HAP-1 (cell line): Measurements from ENCODE around the gene LENG1.
"Not testable (repeated sequence)": the region's sequence is repeated elsewhere in the genome, so short reads cannot be mapped to it uniquely, and the experiment has no call there.

Source experiments
- DNase-seq, 2 experiments: peaks; one replicate each; pipeline ENCODE4 v3.0.0-alpha.2; 2016 to 2020; ENCODE audit warnings: low spot score in 2 of 2
- H3K27me3 ChIP-seq: fragments of 250-450 bp; sonication (Bioruptor Pico); 2 replicates; pipeline ENCODE4 v1.5.1; 2020; ENCODE audit warnings: low read depth, mild to moderate bottlenecking, moderate library complexity
- H3K36me3 ChIP-seq: fragments of 250-450 bp; sonication (Bioruptor Pico); replicated peaks from 2 replicates; pipeline ENCODE4 v1.5.1; 2020; ENCODE audit warnings: mild to moderate bottlenecking
- H3K4me1 ChIP-seq: fragments of 250-450 bp; sonication (Bioruptor Pico); 2 replicates; pipeline ENCODE4 v1.5.1; 2020; ENCODE audit warnings: mild to moderate bottlenecking
- H3K4me3 ChIP-seq: fragments of 250-450 bp; sonication (Bioruptor Pico); 2 replicates; pipeline ENCODE4 v1.5.1; 2020; ENCODE audit warnings: mild to moderate bottlenecking, moderate library complexity
- H3K9me3 ChIP-seq: fragments of 250-450 bp; sonication (Bioruptor Pico); 2 replicates; pipeline ENCODE4 v1.5.1; 2020; ENCODE audit warnings: mild to moderate bottlenecking, moderate library complexity
- in situ Hi-C: fragments of 300-500 bp; cut with MboI; formaldehyde crosslinking; loops from 3 replicates; pipeline ENCODE4 v1.14.3; 2020; ENCODE audit warnings: low sequenced_read_pairs, inconsistent platforms, mixed read lengths

The LENG1 gene

GRCh38 chr19:54196536-54196935, 37.0 kb upstream of the LENG1 start:
- H3K4me1 ChIP-seq, result peaks cover 8% of the 10 kb centered on the region
- H3K4me3 ChIP-seq, result no peak overlapping the region
- in situ Hi-C loops, result loop anchor here (25.0 kb wide), 1 partner anchor 1466 kb away; the partner anchor contains the start of gene U2AF2
- peaks cover 26% of the 10 kb centered on the region for H3K36me3 ChIP-seq
- H3K9me3 ChIP-seq, result no peaks in the 10 kb centered on the region
- DNase-seq, result no peak
- H3K27me3 ChIP-seq, result no peaks in the 10 kb centered on the region

GRCh38 chr19:54194463-54194862, 34.9 kb upstream of the LENG1 start:
- peaks cover 18% of the 10 kb centered on the region for H3K36me3 ChIP-seq
- H3K4me3 ChIP-seq, H3K27me3 ChIP-seq, H3K9me3 ChIP-seq, H3K4me1 ChIP-seq, DNase-seq: not testable (repeated sequence)
- in situ Hi-C loops, result loop anchor here (25.0 kb wide), 1 partner anchor 1468 kb away; the partner anchor contains the start of gene U2AF2

GRCh38 chr19:54193011-54193410, 33.5 kb upstream of the LENG1 start:
- Histone ChIP-seq H3K36me3 (peaks cover 18% of the 10 kb centered on the region), H3K27me3 (no peaks in the 10 kb centered on the region), H3K4me1 (peaks cover 6% of the 10 kb centered on the region; the same call in 1 of the 2 replicates), H3K4me3 (no peak overlapping the region), H3K9me3 (no peaks in the 10 kb centered on the region)
- DNase-seq, result no peak
- in situ Hi-C loops, result loop anchor here (25.0 kb wide), 1 partner anchor 1469 kb away; the partner anchor contains the start of gene U2AF2

GRCh38 chr19:54191811-54192453, 32.4 kb upstream of the LENG1 start:
- in situ Hi-C loops, result loop anchor here (25.0 kb wide), 1 partner anchor 1470 kb away; the partner anchor contains the start of gene U2AF2
- H3K9me3 ChIP-seq, result no peaks in the 10 kb centered on the region
- H3K36me3 ChIP-seq, result peaks cover 22% of the 10 kb centered on the region
- DNase-seq, result no peak
- H3K4me1 ChIP-seq, result peaks cover 6% of the 10 kb centered on the region; the same call in 1 of the 2 replicates
- no peaks in the 10 kb centered on the region for H3K27me3 ChIP-seq
- peak overlapping the region; percentile 99 for H3K4me3 ChIP-seq

- Histone ChIP-seq H3K9me3 (no peaks in the 10 kb centered on the region), H3K36me3 (peaks cover 27% of the 10 kb centered on the region), H3K27me3 (no peaks in the 10 kb centered on the region), H3K4me3 (peak within 1 kb of the TSS; percentile 99), H3K4me1 (peaks cover 6% of the 10 kb centered on the region; the same call in 1 of the 2 replicates)
- in situ Hi-C loops, result loop anchor here (25.0 kb wide), 1 partner anchor 1471 kb away; the partner anchor contains the start of gene U2AF2
- DNase-seq, result peak; percentile 83 to 91
These were observed 31.7 kb upstream of the LENG1 start, which contains the start of gene TSEN34 for GRCh38 chr19:54191011-54191810. Gene TSEN34 (plus strand): TSS chr19:54191308. CDS start chr19:54191365, 57 bp downstream.

GRCh38 chr19:54190503-54191010, 31.0 kb upstream of the LENG1 start:
- DNase-seq, result peak; percentile 97 to 100
- Histone ChIP-seq H3K9me3 (no peaks in the 10 kb centered on the region), H3K4me3 (peak overlapping the region; percentile 99), H3K36me3 (peaks cover 27% of the 10 kb centered on the region), H3K4me1 (peaks cover 6% of the 10 kb centered on the region; the same call in 1 of the 2 replicates), H3K27me3 (no peaks in the 10 kb centered on the region)
- in situ Hi-C loops, result loop anchor here (25.0 kb wide), 1 partner anchor 1472 kb away; the partner anchor contains the start of gene U2AF2

- peaks cover 27% of the 10 kb centered on the region for H3K36me3 ChIP-seq
- in situ Hi-C loops, result loop anchor here (25.0 kb wide), 1 partner anchor 1472 kb away; the partner anchor contains the start of gene U2AF2
- peak; percentile 99 to 100 for DNase-seq
- H3K9me3 ChIP-seq, result no peaks in the 10 kb centered on the region
- H3K4me3 ChIP-seq, result peak overlapping the region; percentile 99
- H3K4me1 ChIP-seq, result peaks cover 6% of the 10 kb centered on the region; the same call in 1 of the 2 replicates
- H3K27me3 ChIP-seq, result no peaks in the 10 kb centered on the region
These were observed 30.4 kb upstream of the LENG1 start for GRCh38 chr19:54189735-54190502.

- H3K27me3 ChIP-seq, result no peaks in the 10 kb centered on the region
- peaks cover 6% of the 10 kb centered on the region; the same call in 1 of the 2 replicates for H3K4me1 ChIP-seq
- H3K4me3 ChIP-seq, result peak within 1 kb of the TSS; percentile 99
- peaks cover 22% of the 10 kb centered on the region for H3K36me3 ChIP-seq
- no peak for DNase-seq
- H3K9me3 ChIP-seq, result no peaks in the 10 kb centered on the region
- in situ Hi-C loops, result loop anchor here (25.0 kb wide), 1 partner anchor 1473 kb away; the partner anchor contains the start of gene U2AF2
These were observed 29.7 kb upstream of the LENG1 start, which contains the start of gene MBOAT7 for GRCh38 chr19:54189145-54189734. Gene MBOAT7 (minus strand): TSS chr19:54189580. CDS start chr19:54188508, 1,072 bp downstream.

GRCh38 chr19:54188215-54188871, 28.8 kb upstream of the LENG1 start:
- peak overlapping the region; percentile 56 for H3K4me3 ChIP-seq
- H3K27me3 ChIP-seq, result no peaks in the 10 kb centered on the region
- no peak for DNase-seq
- no peaks in the 10 kb centered on the region for H3K9me3 ChIP-seq
- peaks cover 15% of the 10 kb centered on the region for H3K36me3 ChIP-seq
- in situ Hi-C loops, result loop anchor here (25.0 kb wide), 1 partner anchor 1474 kb away; the partner anchor contains the start of gene U2AF2
- H3K4me1 ChIP-seq, result peaks cover 6% of the 10 kb centered on the region; the same call in 1 of the 2 replicates

GRCh38 chr19:54186934-54187381, 27.4 kb upstream of the LENG1 start:
- peaks cover 14% of the 10 kb centered on the region for H3K36me3 ChIP-seq
- no peak overlapping the region for H3K4me3 ChIP-seq
- H3K27me3 ChIP-seq, result no peaks in the 10 kb centered on the region
- H3K9me3 ChIP-seq, result no peaks in the 10 kb centered on the region
- DNase-seq, result no peak
- in situ Hi-C loops, result loop anchor here (25.0 kb wide), 1 partner anchor 1475 kb away; the partner anchor contains the start of gene U2AF2
- peaks cover 4% of the 10 kb centered on the region; the same call in 1 of the 2 replicates for H3K4me1 ChIP-seq

GRCh38 chr19:54186351-54186750, 26.8 kb upstream of the LENG1 start:
- Histone ChIP-seq H3K36me3 (peaks cover 14% of the 10 kb centered on the region), H3K27me3 (no peaks in the 10 kb centered on the region), H3K4me1 (peaks cover 4% of the 10 kb centered on the region; the same call in 1 of the 2 replicates), H3K4me3 (no peak overlapping the region), H3K9me3 (no peaks in the 10 kb centered on the region)
- no peak for DNase-seq
- in situ Hi-C loops, result loop anchor here (25.0 kb wide), 1 partner anchor 1476 kb away; the partner anchor contains the start of gene U2AF2

- Histone ChIP-seq H3K4me3 (no peak overlapping the region), H3K36me3 (peaks cover 31% of the 10 kb centered on the region), H3K4me1 (peaks cover 4% of the 10 kb centered on the region; the same call in 1 of the 2 replicates), H3K9me3 (no peaks in the 10 kb centered on the region), H3K27me3 (no peaks in the 10 kb centered on the region)
- DNase-seq, result no peak
- in situ Hi-C loops, result loop anchor here (25.0 kb wide), 1 partner anchor 1479 kb away; the partner anchor contains the start of gene U2AF2
These were observed 23.9 kb upstream of the LENG1 start for GRCh38 chr19:54183431-54183830.
